ENCODE results near the gene KLHDC7B. TPM values are rescaled to one million over a fixed set of nuclear protein-coding genes. Genes with fewer than 3 reads are reported as not detected.

Gene KLHDC7B
- total RNA-seq, 1 donor from 2014 or later, result 0.32 TPM

DNA sequence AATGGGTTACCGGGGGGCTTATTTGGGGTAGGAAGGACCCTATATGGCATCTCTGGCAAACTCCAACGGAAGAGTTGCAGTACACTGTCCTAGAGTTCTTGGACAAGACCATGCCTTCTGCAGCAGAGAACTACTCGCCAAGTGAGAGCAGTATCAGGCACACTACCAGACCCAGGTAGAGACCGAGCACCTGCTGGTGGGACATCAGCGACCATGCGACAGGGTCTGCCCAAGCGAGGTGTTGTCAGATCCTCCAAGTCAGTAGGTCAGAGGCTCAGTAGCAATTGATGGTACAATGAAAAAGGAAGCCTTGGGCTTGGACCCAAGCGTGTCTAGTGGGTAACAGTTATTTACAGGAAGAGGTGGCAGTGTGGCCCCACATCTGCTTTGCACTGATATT lies 40.1 kb downstream of the KLHDC7B start:
- no peak overlapping the region for H3K4me3 Mint-ChIP-seq (ENCODE audit: unreplicated experiment)
- peaks cover 4% of the 10 kb centered on the region for H3K9me3 Mint-ChIP-seq (ENCODE audit: unreplicated experiment)
- peaks cover 4% of the 10 kb centered on the region for H3K36me3 Mint-ChIP-seq (ENCODE audit: low read depth, unreplicated experiment)
- peaks cover 11% of the 10 kb centered on the region for H3K4me1 ChIP-seq (ENCODE audit: insufficient read depth, low read length)
- H3K27ac ChIP-seq (ENCODE audit: low read depth, low read length), result no peak overlapping the region
- peaks cover 6% of the 10 kb centered on the region for H3K79me2 ChIP-seq (ENCODE audit: insufficient read depth, low read length)
- peaks cover 25% of the 10 kb centered on the region for H3K27me3 Mint-ChIP-seq (ENCODE audit: low read depth, unreplicated experiment)
- no peak overlapping the region for H3K4me2 ChIP-seq (ENCODE audit: low read length)
- H3K27ac Mint-ChIP-seq (ENCODE audit: unreplicated experiment), result no peak overlapping the region
- no peak for DNase-seq (ENCODE audit: low read depth)
- no peak for FAIRE-seq
- no peak overlapping the region for H3K4me3 ChIP-seq (ENCODE audit: insufficient read depth, low read depth, low read length)
- no peak overlapping the region for H2AFZ ChIP-seq (ENCODE audit: low read depth, low read length)
- no peak for TF ChIP-seq CTCF (IDR thresholded peaks at IDR 0.05; ENCODE audit: insufficient read depth, low read depth, low read length)
- TF ChIP-seq EZH2 (IDR thresholded peaks at IDR 0.05; ENCODE audit: insufficient read depth, low read length), result no peak
- no peak overlapping the region for H3K9ac ChIP-seq (ENCODE audit: low read length)
- peaks cover 1% of the 10 kb centered on the region for H3K4me1 Mint-ChIP-seq (ENCODE audit: low read depth, unreplicated experiment)
- H3K9me3 ChIP-seq (ENCODE audit: insufficient read depth, low read depth, low read length), result no peaks in the 10 kb centered on the region
- no peaks in the 10 kb centered on the region for H3K36me3 ChIP-seq (ENCODE audit: insufficient read depth, low read length)
- H3K27me3 ChIP-seq (ENCODE audit: insufficient read depth, low read length), result peaks cover 1% of the 10 kb centered on the region
- no peaks in the 10 kb centered on the region for H4K20me1 ChIP-seq (ENCODE audit: insufficient read depth, low read length)

- no peak overlapping the region for H3K4me3 ChIP-seq (ENCODE audit: insufficient read depth, low read depth, low read length)
- Mint-ChIP-seq H3K4me1 (ENCODE audit: low read depth, unreplicated experiment) (peaks cover 1% of the 10 kb centered on the region), H3K9me3 (ENCODE audit: unreplicated experiment) (peaks cover 4% of the 10 kb centered on the region), H3K4me3 (ENCODE audit: unreplicated experiment) (no peak overlapping the region), H3K27ac (ENCODE audit: unreplicated experiment) (no peak overlapping the region), H3K27me3 (ENCODE audit: low read depth, unreplicated experiment) (peaks cover 27% of the 10 kb centered on the region), H3K36me3 (ENCODE audit: low read depth, unreplicated experiment) (peaks cover 4% of the 10 kb centered on the region)
- DNase-seq (ENCODE audit: low read depth) (no peak), FAIRE-seq (no peak)
- no peak overlapping the region for H3K4me2 ChIP-seq (ENCODE audit: low read length)
- H3K9me3 ChIP-seq (ENCODE audit: insufficient read depth, low read depth, low read length), result no peaks in the 10 kb centered on the region
- H3K4me1 ChIP-seq (ENCODE audit: insufficient read depth, low read length), result peaks cover 11% of the 10 kb centered on the region
- H3K27me3 ChIP-seq (ENCODE audit: insufficient read depth, low read length), result peaks cover 3% of the 10 kb centered on the region
- no peak overlapping the region for H2AFZ ChIP-seq (ENCODE audit: low read depth, low read length)
- no peaks in the 10 kb centered on the region for H4K20me1 ChIP-seq (ENCODE audit: insufficient read depth, low read length)
- no peak for TF ChIP-seq CTCF (IDR thresholded peaks at IDR 0.05; ENCODE audit: insufficient read depth, low read depth, low read length)
- TF ChIP-seq EZH2 (IDR thresholded peaks at IDR 0.05; ENCODE audit: insufficient read depth, low read length), result no peak
- H3K27ac ChIP-seq (ENCODE audit: low read depth, low read length), result no peak overlapping the region
- H3K79me2 ChIP-seq (ENCODE audit: insufficient read depth, low read length), result peaks cover 6% of the 10 kb centered on the region
- H3K36me3 ChIP-seq (ENCODE audit: insufficient read depth, low read length), result no peaks in the 10 kb centered on the region
- H3K9ac ChIP-seq (ENCODE audit: low read length), result no peak overlapping the region
Measured at GRCh38 chr22:50586416-50586815, 40.7 kb downstream of the KLHDC7B start.

GRCh38 chr22:50587407-50587806 lies 41.7 kb downstream of the KLHDC7B start:
- H2AFZ ChIP-seq (ENCODE audit: low read depth, low read length), result no peak overlapping the region
- H3K4me3 Mint-ChIP-seq (ENCODE audit: unreplicated experiment), result no peak overlapping the region
- H3K27ac ChIP-seq (ENCODE audit: low read depth, low read length), result no peak overlapping the region
- peaks cover 4% of the 10 kb centered on the region for H3K36me3 Mint-ChIP-seq (ENCODE audit: low read depth, unreplicated experiment)
- peaks cover 3% of the 10 kb centered on the region for H3K27me3 ChIP-seq (ENCODE audit: insufficient read depth, low read length)
- DNase-seq (ENCODE audit: low read depth), result no peak
- H3K9me3 ChIP-seq (ENCODE audit: insufficient read depth, low read depth, low read length), result no peaks in the 10 kb centered on the region
- no peaks in the 10 kb centered on the region for H4K20me1 ChIP-seq (ENCODE audit: insufficient read depth, low read length)
- H3K79me2 ChIP-seq (ENCODE audit: insufficient read depth, low read length), result no peaks in the 10 kb centered on the region
- H3K9me3 Mint-ChIP-seq (ENCODE audit: unreplicated experiment), result peaks cover 4% of the 10 kb centered on the region
- TF ChIP-seq CTCF (IDR thresholded peaks at IDR 0.05; ENCODE audit: insufficient read depth, low read depth, low read length), result no peak
- no peak for TF ChIP-seq EZH2 (IDR thresholded peaks at IDR 0.05; ENCODE audit: insufficient read depth, low read length)
- no peak overlapping the region for H3K4me3 ChIP-seq (ENCODE audit: insufficient read depth, low read depth, low read length)
- H3K4me2 ChIP-seq (ENCODE audit: low read length), result no peak overlapping the region
- peaks cover 27% of the 10 kb centered on the region for H3K27me3 Mint-ChIP-seq (ENCODE audit: low read depth, unreplicated experiment)
- H3K27ac Mint-ChIP-seq (ENCODE audit: unreplicated experiment), result no peak overlapping the region
- peaks cover 6% of the 10 kb centered on the region for H3K4me1 ChIP-seq (ENCODE audit: insufficient read depth, low read length)
- FAIRE-seq, result no peak
- H3K9ac ChIP-seq (ENCODE audit: low read length), result no peak overlapping the region
- H3K36me3 ChIP-seq (ENCODE audit: insufficient read depth, low read length), result no peaks in the 10 kb centered on the region
- no peaks in the 10 kb centered on the region for H3K4me1 Mint-ChIP-seq (ENCODE audit: low read depth, unreplicated experiment)

Measured in astrocyte (in vitro differentiated cells and primary cell).